ENCODE data around the gene EPOP.

The EPOP gene

DNA sequence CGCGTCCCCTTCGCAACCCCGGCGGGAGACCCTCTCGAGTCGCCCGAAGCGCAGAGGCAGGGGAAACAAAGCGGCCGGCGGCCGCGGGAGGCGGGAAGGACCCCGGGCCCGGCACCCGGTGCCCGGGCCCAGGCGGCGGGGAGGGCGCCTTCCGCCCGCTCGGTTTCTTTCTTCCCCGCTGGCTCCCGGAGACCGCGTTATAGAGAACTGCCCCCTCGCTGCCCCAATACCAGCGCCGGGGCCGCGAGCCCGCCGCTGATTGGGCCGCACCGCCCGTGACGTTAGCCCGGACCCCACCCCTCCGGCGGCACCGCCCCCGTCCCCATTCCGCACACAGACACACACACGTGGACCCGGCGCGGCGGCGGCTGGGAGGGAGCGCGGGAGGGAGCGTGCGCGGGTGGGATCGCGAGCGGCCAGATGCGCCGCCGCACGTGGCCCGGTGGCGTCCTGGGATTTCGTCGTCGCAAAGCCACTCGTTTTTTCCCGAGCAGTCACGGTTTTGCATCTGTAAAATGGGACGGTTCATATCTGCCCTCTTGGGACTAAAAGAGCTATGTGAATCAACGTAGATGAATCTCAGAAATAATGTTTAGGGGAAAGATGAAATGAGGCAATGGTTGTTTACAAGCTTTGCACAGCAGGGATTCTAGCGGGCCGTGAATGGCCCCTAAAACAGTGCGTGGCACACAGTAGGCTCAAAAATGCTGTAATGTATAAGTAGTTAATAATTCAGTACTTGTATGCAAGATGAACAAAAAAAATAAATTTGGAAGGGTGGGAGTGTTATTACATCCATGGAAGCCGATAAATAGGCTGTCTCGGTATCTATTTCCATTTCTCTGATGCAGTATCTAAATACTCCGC lies at the start of gene EPOP:
Gene EPOP, minus strand, starts transcription at position 209 of the 867 bp plus-strand sequence. CDS start 462 bp downstream, outside the sequence.
- DNase-seq, result peak; percentile 67 to 83

DNA sequence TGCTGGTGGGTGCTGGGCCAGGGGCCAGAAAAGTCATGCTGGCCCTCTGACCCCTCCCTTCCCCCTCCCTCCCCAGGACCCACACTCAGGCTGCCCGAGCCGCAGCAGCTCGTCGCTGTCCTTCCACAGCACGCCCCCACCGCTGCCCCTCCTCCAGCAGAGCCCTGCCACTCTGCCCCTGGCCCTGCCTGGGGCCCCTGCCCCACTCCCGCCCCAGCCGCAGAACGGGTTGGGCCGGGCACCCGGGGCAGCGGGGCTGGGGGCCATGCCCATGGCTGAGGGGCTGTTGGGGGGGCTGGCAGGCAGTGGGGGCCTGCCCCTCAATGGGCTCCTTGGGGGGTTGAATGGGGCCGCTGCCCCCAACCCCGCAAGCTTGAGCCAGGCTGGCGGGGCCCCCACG lies 47.0 kb upstream of the EPOP start:
- DNase-seq, result no peak

- DNase-seq, result no peak
These were observed 46.2 kb upstream of the EPOP start for GRCh38 chr17:38720941-38721340.

- DNase-seq, result no peak
These were observed 45.3 kb upstream of the EPOP start for GRCh38 chr17:38719943-38720641.

DNA sequence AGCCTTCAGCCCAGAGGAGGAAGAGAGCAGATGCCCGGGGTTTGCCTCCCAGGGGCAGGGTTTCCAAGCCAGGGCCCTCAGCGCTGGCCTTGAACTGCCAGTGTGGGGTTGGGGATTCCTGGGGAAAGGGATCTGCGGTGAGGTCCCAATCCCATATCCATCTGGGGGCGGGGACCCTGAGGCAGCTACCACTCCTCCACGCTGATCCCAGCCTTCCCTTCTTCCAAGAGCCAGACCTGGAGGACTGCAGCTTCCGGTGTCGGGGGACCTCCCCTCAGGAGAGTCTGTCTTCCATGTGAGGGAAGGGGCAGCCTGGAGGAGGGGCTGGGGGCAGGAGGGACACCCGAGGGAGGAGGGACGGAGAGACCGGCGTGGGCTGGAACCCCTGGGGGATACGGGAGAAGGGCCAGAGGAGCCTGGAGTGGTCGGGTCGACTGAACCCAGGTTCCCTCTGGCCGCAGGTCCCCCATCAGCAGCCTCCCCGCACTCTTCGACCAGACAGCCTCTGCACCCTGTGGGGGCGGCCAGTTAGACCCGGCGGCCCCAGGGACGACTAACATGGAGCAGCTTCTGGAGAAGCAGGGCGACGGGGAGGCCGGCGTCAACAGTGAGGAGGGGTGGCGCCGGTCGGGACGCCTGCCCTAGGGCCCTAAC lies 44.7 kb upstream of the EPOP start:
- DNase-seq, result no peak

DNA sequence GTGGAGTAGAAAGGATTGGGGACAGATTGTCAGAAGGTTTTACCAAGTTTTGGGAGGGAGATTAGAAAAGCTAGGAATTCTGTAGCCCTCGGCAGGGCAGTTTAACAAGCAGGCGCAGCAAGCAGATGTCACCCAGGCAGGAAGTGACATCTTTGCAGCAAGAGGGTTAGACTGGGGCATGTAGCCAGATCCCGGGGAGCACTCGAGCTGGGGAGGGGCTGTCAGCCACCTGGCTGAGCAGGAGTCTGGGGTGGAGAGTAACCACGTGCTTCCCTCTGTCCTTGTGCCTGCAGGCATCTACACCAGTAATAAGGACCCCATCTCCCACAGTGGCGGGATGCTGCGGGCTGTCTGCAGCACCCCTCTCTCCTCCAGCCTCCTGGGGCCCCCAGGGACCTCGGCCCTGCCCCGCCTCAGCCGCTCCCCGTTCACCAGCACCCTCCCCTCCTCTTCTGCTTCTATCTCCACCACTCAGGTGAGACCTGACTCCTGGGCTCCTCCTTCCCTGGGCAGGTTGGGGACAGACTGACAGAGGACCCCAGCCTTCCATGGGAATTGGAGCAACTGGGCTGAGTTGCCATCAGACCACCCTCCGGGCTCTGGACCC lies 42.5 kb upstream of the EPOP start:
- DNase-seq, result no peak

DNA sequence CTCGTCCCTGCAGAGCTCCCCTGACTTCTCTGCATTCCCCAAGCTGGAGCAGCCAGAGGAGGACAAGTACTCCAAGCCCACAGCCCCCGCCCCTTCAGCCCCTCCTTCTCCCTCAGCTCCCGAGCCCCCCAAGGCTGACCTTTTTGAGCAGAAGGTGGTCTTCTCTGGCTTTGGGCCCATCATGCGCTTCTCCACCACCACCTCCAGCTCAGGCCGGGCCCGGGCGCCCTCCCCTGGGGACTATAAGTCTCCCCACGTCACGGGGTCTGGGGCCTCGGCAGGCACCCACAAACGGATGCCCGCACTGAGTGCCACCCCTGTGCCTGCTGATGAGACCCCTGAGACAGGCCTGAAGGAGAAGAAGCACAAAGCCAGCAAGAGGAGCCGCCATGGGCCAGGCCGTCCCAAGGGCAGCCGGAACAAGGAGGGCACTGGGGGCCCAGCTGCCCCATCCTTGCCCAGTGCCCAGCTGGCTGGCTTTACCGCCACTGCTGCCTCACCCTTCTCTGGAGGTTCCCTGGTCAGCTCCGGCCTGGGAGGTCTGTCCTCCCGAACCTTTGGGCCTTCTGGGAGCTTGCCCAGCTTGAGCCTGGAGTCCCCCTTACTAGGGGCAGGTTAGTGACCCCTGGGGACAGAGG lies 41.7 kb upstream of the EPOP start:
- DNase-seq, result no peak

DNA sequence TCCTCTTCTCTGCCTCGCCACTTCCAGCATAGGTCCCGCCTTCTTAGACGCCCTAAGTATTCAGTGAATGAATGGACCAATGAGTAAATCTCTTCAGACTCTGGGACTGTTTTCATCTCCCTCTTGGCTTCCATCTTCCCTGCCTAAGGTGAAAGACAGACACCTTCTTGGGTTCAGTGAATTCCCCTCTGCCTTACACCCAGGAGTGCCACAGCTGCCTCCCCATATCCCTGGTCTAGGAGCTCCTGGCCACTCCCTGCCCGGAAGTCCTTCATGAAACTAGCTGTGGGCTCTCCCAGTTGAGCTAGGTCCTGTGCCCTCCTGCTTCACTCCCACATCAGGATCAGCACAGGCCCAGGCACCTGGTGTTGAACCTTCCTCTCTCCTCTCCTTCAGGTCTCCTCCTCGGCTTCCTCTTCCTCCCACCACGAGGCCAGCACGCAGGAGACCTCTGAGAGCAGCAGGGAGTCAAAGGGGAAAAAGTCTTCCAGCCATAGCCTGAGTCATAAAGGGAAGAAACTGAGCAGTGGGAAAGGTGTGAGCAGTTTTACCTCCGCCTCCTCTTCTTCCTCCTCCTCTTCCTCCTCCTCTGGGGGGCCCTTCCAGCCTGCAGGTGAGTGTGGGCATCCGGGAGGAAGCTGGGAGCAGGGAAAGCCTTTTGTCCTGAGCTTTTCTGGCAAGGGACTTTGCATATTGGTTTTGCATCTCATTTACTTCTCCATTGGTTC lies 40.6 kb upstream of the EPOP start:
- DNase-seq, result no peak

DNA sequence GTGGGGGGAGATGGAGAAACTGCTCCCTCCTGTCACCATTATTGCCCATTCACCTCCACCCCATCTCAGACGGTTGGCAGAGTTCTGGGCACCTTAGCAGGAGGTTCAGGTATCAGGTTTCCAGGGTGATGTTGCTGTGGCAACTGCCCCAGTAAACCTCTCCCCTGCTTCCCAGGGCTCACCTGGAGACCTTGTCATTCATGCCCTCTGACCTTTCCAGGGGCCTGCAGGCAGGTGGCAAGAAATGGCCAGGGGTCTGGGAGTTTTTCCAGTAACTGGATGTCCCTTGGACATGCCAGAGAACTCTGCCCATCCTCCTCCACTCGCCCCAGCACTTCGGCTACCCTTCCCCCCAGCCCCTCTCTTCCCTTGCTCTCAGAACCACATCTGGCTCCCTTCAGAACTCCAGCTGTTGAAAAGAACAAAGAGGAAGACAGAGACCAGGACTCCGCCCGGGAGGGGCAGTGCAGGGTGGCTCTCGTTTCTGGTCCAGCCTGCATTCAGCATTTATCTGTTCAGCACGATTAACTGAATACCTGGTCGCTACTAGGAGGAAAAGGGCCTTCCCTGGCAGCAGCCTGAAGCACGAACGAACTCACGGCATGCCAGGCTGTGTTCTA lies 38.8 kb upstream of the EPOP start:
- DNase-seq, result no peak

DNA sequence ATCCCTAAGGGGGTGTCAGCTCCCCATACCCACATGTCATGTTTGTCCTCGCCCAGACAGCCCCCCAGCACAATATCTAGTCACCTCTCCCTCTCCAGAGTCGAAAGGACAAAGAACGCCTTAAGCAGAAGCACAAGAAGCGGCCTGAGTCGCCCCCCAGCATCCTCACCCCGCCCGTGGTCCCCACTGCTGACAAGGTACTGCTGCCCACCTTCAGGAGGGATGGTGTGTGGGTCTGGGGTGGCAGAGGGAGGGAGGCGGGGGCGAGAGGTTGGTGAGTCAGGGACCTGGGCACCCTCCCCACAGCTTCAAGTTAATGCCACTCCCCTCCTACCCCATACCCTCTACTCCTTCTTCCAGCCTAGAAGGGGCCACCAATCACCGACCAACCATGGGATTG lies 37.8 kb upstream of the EPOP start:
- DNase-seq, result no peak

- no peak for DNase-seq
These were observed 37.2 kb upstream of the EPOP start for GRCh38 chr17:38711792-38712571.

DNA sequence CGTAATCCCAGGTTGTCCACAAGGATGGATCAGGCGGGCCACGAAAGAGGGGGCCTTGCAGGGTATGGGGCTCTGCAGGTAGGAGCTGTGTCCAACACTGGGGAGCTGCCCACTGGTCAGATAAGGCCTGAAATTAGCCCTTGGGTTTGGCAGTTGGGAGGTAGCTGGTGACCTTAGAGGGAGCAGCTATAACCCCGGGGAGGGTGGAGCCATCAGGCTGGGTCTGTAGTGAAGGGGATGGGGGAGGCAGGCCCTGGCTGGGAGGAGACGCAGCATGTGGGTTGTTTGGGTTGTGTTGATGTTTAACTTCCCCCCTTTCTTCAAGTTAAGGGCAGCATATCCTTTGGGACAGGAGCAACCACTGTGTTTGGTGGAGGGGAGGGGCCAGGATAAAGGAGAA lies 36.2 kb upstream of the EPOP start:
- DNase-seq, result no peak

DNA sequence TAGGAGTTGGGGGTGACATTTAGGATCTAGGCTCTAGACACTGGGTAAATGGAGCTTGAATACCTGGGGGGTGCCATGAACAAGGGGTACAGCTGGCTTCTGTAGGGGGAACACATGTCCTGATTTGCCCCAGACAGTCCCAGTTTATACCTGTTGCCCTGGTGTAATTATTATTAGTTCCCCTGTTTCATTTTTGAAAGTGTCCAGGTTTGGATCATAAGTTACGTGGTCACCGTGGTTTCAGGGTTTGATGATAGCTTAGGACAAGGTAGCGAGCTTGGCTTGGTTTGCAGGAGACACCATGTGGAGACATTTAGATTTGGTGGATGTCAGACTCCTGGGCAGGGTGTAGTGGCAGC lies 35.8 kb upstream of the EPOP start:
- no peak for DNase-seq

GRCh38 chr17:38709864-38710603 lies 35.3 kb upstream of the EPOP start:
- no peak for DNase-seq

DNA sequence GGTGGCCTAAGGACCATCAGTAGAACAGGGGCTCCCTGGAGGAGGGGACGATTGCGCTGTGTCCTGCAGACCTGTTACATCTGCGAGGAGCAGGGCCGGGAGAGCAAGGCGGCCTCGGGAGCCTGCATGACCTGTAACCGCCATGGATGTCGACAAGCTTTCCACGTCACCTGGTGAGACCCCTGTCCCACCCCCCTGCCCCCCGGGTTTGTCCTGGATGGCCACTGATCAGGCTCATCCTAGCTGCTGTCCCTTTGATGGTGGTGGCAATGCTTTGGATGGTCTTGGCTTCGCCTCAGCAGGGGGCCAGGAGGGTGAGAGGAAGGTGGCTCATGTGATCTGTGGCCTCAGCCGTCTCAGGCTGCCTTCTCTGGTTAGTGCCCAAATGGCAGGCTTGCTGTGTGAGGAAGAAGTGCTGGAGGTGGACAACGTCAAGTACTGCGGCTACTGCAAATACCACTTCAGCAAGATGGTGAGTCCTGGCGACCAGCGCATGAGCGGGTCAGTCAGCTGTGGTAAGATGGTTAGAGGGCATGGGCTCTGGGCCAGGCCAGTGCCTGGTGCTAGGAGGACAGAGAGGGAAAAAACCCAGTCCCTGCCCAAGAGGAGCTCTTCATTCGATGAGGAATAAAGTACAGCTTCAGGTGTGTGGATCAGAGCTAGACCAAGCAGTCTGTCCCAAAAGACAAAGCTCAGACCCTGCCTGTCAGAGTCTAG lies 34.5 kb upstream of the EPOP start:
- no peak for DNase-seq

DNA sequence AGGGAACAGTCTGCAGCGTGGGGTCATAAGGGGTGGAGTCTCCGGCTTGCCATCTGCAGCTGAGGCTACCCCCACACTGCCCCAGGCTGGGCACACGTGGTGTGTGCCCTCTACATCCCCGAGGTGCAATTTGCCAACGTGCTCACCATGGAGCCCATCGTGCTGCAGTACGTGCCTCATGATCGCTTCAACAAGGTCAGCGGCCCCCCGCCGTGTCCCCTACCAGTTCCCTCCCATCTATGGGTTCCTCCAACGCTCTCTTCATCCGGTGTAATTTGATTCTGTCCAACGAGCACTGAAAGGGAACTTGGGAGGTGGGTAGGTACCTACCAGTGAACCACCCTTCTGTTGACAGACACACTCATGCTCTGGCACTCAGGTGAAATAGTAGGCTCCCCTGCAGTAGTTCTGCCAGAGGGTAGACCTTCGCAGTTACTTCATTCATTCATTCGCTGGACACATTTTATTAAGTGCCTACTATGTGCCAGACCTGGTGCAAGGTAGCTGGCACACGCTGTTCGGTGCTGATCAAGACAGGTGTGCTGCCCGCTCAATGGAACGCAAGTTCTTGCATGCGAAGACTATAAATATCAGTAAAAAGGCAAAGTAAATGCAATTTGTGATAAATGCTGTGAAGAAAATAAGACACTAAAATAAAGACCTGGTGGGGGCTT lies 33.1 kb upstream of the EPOP start:
- no peak for DNase-seq

GRCh38 chr17:38706505-38707216 lies 31.9 kb upstream of the EPOP start:
- no peak for DNase-seq

Data from SHP77 (cell line).